Epithelial cell of proximal tubule (primary cell): ENCODE measurements around the gene USP12. TPM values are rescaled to one million over a fixed set of nuclear protein-coding genes. Genes with fewer than 3 reads are reported as not detected.

Source experiments
- DNase-seq: peaks from one replicate; pipeline ENCODE4 v3.0.0-alpha.2; 2011; ENCODE audit warnings: low read depth
- H3K4me3 ChIP-seq: 2 replicates; pipeline ENCODE4 v1.5.1; 2011; ENCODE audit warnings: low read depth, mild to moderate bottlenecking, low read length
- total RNA-seq: library from RNA; depleted of rRNA; stranded (reverse); fragments of >200 nt; gene quantifications from 2 replicates; pipeline ENCODE4 v1.2.3, GENCODE V29; 2015
- TF ChIP-seq, protein P1 (sequence below): conservative IDR thresholded peaks from 2 replicates; pipeline ENCODE4 v1.5.1; 2012; ENCODE audit warnings: low read depth, mild to moderate bottlenecking, low read length

The USP12 gene
- total RNA-seq, 1 donor from 2014 or later, result 14.1 TPM

DNA sequence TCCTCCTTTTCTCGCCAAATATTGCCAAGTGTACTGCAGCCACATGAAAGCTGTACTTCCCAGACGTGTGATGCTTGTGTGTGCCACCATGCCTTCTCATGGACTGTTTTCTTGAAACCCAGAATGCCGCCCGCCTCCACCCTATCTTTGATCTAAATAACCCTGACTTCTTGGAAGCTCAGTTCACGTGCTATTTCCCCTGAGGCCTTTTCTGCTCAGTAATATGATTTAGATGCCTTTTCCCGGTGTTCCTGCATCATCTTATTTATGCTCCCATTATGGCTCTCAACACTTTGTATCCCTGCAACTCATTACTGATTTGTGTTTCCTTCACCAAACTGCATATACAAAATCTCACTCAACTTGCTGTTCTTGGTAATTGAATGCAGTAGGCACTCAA is 116.1 kb downstream of the USP12 start:
- DNase-seq, result no peak
- H3K4me3 ChIP-seq, result no peak overlapping the region
- TF ChIP-seq, protein P1, sequence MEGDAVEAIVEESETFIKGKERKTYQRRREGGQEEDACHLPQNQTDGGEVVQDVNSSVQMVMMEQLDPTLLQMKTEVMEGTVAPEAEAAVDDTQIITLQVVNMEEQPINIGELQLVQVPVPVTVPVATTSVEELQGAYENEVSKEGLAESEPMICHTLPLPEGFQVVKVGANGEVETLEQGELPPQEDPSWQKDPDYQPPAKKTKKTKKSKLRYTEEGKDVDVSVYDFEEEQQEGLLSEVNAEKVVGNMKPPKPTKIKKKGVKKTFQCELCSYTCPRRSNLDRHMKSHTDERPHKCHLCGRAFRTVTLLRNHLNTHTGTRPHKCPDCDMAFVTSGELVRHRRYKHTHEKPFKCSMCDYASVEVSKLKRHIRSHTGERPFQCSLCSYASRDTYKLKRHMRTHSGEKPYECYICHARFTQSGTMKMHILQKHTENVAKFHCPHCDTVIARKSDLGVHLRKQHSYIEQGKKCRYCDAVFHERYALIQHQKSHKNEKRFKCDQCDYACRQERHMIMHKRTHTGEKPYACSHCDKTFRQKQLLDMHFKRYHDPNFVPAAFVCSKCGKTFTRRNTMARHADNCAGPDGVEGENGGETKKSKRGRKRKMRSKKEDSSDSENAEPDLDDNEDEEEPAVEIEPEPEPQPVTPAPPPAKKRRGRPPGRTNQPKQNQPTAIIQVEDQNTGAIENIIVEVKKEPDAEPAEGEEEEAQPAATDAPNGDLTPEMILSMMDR, result no peak

DNA sequence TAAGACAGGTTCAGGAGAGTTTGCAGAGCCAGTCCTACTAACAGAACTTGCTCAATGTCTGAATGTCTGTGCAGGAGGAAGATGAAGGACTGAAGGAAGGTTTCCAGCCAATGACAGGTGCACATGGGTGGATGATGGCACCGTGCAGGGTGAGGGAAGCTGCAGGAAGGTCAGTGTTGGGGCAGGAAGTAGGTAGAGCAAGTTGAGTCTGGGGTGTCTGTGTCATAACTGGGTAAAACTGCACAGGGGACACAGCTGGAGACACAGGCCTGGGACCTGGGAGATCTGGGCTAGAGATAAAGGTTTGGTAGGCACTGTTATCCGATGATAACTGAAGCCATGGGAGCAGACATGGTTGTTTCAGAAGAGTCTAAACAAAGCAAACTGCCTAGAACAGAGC is 116.9 kb downstream of the USP12 start:
- TF ChIP-seq, protein P1, result no peak
- no peak for DNase-seq

DNA sequence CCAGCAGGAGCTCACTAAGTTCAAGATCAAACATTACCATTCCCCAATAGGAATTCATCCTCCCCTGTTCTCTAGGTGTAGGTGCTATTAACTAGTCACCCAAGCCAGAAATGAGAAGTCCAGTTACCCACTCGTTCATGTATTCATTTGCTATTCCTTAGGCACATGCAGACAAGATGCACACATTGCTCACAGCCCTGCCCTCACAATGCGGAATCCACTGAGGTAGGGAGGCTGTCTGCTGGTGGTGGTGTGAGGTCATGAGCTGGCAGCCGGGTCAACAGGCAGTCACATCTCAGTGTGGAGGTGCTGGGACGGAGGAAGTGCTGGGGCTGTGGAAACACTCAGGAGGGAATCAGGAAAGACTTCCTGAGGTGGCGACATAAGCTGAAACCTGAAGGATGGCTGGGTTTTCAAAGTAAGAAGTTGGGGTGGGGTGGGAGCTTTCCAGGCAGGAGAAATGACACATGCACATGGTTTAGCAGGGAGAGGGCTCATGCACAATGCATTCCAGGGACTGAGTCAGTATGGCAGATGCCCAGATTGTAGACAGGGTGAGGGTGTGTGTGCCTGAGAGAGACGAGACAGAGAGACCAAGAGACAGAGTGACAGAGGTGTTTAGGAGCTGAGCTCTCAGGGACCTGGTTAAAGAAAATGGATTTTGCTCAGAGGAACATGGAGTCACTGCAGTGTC is 117.6 kb downstream of the USP12 start:
- DNase-seq, result peak; percentile 40
- TF ChIP-seq, protein P1, result no peak
- no peak overlapping the region for H3K4me3 ChIP-seq

More for the DNA sequence above, 116.9 kb downstream of the USP12 start:
- no peak overlapping the region for H3K4me3 ChIP-seq

DNA sequence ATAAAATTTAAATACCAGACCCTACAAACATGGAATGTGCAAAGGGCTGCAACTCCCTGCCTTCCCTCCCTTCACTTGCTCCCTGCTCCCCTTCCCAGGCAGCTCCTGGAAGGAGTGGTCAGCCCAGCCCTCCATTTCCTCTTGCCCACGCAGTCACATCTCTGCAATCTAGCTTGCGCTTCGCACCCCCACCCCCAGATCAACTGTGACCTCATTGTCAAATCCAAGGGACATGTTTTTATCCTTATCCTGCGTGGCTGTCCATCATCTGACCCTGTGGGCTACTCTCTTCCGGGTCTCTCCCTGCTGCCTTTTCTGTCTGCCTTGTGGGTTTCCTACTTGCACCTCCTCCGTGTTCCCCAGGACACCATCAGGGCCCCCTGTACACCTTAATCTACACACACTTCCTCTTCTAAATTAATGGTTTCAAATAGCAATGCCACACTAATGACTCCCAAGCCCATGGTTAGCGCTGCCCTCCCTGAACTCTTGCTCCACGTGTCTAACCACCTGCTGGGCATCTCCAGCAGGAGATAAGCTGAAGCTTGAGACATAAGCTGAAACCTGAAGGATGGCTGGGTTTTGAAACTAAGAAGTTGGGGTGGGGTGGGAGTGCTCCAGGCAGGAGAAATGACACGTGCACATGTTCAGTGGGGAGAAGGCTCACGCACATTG is 118.3 kb downstream of the USP12 start:
- TF ChIP-seq, protein P1, result no peak
- no peak overlapping the region for H3K4me3 ChIP-seq
- no peak for DNase-seq

DNA sequence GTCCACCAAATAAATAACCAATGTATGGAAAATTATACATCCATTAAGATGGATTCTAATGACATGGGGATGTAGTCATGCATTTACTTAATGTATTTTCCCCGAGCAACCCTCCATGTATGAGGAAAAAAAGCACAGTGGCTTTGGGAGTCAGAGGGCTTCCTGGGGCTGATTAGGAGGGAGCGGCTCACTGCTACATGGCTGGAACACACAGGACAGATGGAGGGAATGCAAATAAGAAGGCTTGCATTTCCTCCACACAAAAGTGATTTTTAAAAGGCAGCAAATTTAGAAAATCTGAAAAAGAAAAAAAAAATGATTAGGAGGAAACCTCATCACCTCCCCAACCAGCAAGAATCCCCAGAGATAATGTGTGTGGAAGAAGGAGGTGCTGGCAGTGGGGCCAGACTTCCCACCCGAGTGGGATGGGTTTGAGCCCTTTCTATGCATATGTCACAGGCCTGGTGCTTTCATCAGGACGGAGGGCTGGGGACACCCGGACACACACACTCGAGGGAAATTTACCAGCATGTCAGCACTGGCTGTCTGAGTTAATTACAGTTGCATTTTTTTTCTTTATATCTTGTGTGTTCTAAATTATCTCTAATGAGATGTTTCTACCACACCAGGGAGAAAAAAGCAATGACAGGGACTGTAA is 118.9 kb downstream of the USP12 start:
- TF ChIP-seq, protein P1, result no peak
- no peak for DNase-seq
- no peak overlapping the region for H3K4me3 ChIP-seq

DNA sequence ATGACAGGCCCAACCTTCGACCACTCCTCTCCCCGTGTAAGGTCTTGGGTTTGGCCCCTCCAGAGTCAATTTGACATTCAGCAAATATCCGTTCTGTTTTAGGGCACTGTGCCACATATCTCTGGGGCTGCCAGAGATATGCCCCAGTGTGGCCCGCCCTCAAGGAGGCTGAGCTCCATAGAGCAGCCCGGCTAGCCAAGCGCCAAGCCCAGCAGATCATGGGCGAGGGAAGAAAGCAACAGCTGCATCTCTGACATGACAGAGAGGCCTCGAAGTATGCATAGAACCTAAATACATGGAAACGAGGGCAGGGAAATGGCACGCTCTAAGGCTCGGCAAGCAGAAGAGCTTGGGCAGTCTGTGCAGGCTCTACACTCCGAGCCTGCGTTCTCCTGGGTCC is 124.5 kb downstream of the USP12 start:
- no peak for DNase-seq
- no peak overlapping the region for H3K4me3 ChIP-seq
- TF ChIP-seq, protein P1, result no peak
